ENCODE measurements around the gene PKN1.

PKN1 gene

DNA sequence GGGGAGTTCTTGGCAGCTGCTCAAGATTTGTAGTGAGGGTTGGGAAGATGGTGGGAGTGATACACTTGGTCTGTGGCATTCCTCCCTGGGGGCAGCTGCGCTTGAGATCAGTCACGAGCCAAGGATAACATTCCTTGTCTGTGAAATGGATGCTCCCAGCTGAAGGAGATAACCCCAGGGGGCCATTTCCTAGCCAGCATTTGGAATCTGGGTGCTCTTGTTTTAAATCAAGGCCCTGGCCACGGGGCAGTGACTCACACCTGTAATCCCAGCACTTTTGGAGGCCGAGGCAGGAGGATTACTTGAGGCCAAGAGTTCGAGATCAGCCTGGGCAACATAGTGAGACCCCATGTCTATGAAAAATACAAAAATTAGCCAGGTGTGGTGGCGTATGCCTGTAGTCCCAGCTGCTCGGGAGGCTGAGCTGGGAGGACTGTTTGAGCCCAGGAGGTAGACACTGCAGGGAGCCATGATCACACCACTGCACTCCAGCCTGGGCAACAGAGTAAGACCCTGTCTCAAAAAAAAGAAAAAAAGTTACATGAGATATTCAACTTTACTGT is 4.6 kb downstream of the PKN1 start:
- DNase-seq: no peak
- TF ChIP-seq, protein P1, sequence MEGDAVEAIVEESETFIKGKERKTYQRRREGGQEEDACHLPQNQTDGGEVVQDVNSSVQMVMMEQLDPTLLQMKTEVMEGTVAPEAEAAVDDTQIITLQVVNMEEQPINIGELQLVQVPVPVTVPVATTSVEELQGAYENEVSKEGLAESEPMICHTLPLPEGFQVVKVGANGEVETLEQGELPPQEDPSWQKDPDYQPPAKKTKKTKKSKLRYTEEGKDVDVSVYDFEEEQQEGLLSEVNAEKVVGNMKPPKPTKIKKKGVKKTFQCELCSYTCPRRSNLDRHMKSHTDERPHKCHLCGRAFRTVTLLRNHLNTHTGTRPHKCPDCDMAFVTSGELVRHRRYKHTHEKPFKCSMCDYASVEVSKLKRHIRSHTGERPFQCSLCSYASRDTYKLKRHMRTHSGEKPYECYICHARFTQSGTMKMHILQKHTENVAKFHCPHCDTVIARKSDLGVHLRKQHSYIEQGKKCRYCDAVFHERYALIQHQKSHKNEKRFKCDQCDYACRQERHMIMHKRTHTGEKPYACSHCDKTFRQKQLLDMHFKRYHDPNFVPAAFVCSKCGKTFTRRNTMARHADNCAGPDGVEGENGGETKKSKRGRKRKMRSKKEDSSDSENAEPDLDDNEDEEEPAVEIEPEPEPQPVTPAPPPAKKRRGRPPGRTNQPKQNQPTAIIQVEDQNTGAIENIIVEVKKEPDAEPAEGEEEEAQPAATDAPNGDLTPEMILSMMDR (IDR thresholded peaks at IDR 0.05): no peak
- Histone ChIP-seq H3K36me3 (peaks cover 14 to 21% (median 20%) of the 10 kb centered on the region in 3 donors), H3K4me3 (no peak overlapping the region), H3K27me3 (no peaks in the 10 kb centered on the region), H3K27ac (no peak overlapping the region), H3K4me1 (peaks cover 0 to 28% (median 16%) of the 10 kb centered on the region in 4 donors), H3K9me3 (no peaks in the 10 kb centered on the region)
- intact Hi-C loops (cut with DNase I; ENCODE audit: low total_unique reads): loop anchor here (5.0 kb wide), 1 partner anchor 35 kb away; no protein-coding TSS in a partner anchor

DNA sequence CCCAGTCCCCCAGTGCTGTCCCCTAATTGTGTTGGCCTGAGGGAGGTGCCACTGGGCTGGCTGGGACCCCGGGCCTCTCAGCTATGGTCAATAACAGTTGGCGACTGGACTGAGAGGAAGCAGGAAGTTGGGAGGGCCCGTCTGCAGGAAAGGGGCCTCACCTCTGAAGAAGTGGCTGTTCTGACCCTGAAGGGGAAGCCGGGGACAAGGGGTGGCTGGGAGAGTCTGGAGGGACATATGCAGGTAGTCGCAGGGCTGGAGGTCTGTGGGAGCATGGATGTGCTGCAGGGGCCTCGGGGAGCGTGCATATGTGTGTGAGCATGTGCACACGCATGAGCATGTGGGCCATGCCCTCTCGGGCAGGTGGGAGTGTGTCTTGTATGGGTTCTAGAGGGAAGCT is 5.9 kb downstream of the PKN1 start:
- Histone ChIP-seq H3K4me1 (peaks cover 0 to 23% (median 15%) of the 10 kb centered on the region in 4 donors), H3K4me3 (no peak overlapping the region), H3K9me3 (no peaks in the 10 kb centered on the region), H3K27me3 (no peaks in the 10 kb centered on the region), H3K36me3 (peaks cover 28 to 34% (median 34%) of the 10 kb centered on the region in 3 donors), H3K27ac (no peak overlapping the region)
- DNase-seq: no peak
- intact Hi-C loops (cut with DNase I; ENCODE audit: low total_unique reads): loop anchor here (5.0 kb wide), 1 partner anchor 33 kb away; no protein-coding TSS in a partner anchor
- TF ChIP-seq, protein P1 (IDR thresholded peaks at IDR 0.05): no peak

DNA sequence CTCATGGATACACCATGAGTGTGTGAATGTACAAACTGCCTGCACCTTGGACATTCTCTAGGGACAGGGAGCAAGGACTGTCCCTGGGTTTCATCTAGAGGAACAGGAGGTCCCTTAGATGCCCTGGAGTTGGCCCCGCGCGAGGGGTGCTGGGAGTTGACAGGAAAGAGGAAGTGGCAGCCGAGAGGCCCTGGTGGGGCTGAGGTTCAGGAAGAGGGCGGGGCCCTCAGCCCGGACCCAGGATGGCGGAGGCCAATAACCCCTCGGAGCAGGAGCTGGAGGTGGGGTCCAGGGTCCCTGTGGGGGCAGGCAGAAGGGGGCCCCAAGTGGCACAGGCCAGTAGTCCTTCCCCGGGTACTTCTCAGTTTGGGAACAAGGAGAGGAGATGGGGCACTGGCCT is 6.9 kb downstream of the PKN1 start:
- TF ChIP-seq, protein P1 (IDR thresholded peaks at IDR 0.05): no peak
- DNase-seq: peak; percentile 80 to 81
- Histone ChIP-seq H3K4me1 (peaks cover 0 to 13% (median 5%) of the 10 kb centered on the region in 4 donors), H3K36me3 (peaks cover 38 to 45% (median 44%) of the 10 kb centered on the region in 3 donors), H3K4me3 (peak overlapping the region in 1 of 2 donors; percentile 16), H3K27me3 (no peaks in the 10 kb centered on the region), H3K27ac (no peak overlapping the region), H3K9me3 (no peaks in the 10 kb centered on the region)
- intact Hi-C loops (cut with DNase I; ENCODE audit: low total_unique reads): no loop called here

DNA sequence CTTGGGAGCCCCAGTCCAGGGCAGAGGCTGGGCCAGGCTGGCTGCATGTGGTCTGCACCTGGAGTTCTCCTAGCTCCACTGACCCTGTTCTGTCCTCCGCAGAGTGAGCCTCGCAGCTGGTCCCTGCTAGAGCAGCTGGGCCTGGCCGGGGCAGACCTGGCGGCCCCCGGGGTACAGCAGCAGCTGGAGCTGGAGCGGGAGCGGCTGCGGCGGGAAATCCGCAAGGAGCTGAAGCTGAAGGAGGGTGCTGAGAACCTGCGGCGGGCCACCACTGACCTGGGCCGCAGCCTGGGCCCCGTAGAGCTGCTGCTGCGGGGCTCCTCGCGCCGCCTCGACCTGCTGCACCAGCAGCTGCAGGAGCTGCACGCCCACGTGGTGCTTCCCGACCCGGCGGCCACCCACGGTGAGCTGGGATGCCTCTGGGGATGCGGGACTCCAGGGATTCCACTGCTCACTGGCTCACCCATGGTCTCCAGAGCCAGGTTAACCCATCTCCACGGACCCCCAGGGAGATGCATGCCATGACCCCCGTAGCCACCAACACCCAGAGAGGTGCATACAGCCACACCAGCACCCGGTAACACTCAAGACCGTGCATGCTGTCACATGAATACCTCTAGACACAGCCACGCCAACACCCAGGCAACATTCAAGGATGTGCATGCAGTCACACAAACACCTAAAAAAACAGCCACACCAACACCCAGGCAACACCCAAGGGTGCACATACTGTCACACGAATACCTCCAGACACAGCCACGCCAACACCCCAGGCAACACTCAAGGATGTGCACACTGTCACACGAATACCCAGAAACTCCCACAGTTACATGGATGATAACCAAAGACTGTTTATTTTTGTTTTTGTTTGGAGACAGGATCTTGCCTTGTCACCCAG is 8.2 kb downstream of the PKN1 start:
- no peak overlapping the region for H3K4me3 ChIP-seq
- intact Hi-C loops (cut with DNase I; ENCODE audit: low total_unique reads): no loop called here

DNA sequence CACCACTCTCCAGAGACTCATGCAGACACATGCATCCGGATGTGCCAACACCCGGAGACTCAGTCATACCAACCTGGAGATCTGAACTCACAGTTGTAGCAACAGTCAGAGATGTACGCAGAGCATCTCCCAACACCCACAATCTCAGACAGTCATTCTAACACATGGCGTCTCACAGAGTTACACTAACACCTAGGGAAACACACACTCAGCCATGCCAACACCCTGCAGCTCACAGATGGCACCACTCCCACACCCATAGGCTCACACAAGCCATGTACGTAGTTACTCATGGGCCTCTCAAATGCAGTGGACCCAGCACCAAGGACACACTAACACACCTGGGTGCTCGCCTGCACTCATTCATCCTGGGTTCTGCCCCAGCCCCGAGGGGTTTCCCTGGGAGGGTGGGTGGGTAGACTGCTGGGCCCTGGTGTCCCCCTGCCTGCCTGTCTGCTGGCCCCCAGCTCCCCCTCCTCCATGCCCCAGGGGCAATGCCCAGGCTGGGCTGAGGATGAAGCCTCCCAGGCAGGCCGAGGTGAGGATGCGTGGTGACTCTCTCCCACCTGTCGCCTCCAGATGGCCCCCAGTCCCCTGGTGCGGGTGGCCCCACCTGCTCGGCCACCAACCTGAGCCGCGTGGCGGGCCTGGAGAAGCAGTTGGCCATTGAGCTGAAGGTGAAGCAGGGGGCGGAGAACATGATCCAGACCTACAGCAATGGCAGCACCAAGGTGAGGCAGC is 10.0 kb downstream of the PKN1 start:
- TF ChIP-seq, protein P1 (IDR thresholded peaks at IDR 0.05): no peak
- no peaks in the 10 kb centered on the region for H3K9me3 ChIP-seq
- H3K4me3 ChIP-seq: no peak overlapping the region
- no peak for DNase-seq
- intact Hi-C loops (cut with DNase I; ENCODE audit: low total_unique reads): no loop called here
- no peaks in the 10 kb centered on the region for H3K27me3 ChIP-seq
- no peak overlapping the region for H3K27ac ChIP-seq
- peaks cover 0 to 6% (median 0%) of the 10 kb centered on the region in 4 donors for H3K4me1 ChIP-seq
- peaks cover 60 to 75% (median 74%) of the 10 kb centered on the region in 3 donors for H3K36me3 ChIP-seq

More for the DNA sequence above, 8.2 kb downstream of the PKN1 start:
- Histone ChIP-seq H3K27ac (no peak overlapping the region), H3K9me3 (no peaks in the 10 kb centered on the region), H3K4me1 (peaks cover 0 to 6% (median 0%) of the 10 kb centered on the region in 4 donors), H3K36me3 (peaks cover 44 to 57% (median 57%) of the 10 kb centered on the region in 3 donors), H3K27me3 (no peaks in the 10 kb centered on the region)
- TF ChIP-seq, protein P1 (IDR thresholded peaks at IDR 0.05): no peak
- DNase-seq: no peak
